Stimulated activated memory B cell treated with anti-CD40 and anti-IgM and Interleukin-4, amounts not matched to agents 10 μg/mL and 1 μg/mL and 100 μg/mL, for 72 hours (primary cell): Measurements from ENCODE around the gene MTA3.
A peak's percentile ranks its signal among the peaks of the same experiment; 100 is the strongest.
"Not testable (repeated sequence)": the region's sequence is repeated elsewhere in the genome, so short reads cannot be mapped to it uniquely, and the experiment has no call there.

Experiments used
- ATAC-seq: fragments of 150-1000 bp; cut with Tn5 transposase; 2 replicates; pipeline ENCODE4 v1.10.0; 2021
- H3K27ac Mint-ChIP-seq: one replicate; pipeline ENCODE4 v1.8.0; 2022; ENCODE audit warnings: mild to moderate bottlenecking, mixed read lengths
- H3K27me3 Mint-ChIP-seq: one replicate; pipeline ENCODE4 v1.8.0; 2022; ENCODE audit warnings: mixed read lengths
- H3K36me3 Mint-ChIP-seq: one replicate; pipeline ENCODE4 v1.8.0; 2022; ENCODE audit warnings: mixed read lengths
- H3K4me1 Mint-ChIP-seq: one replicate; pipeline ENCODE4 v1.8.0; 2022; ENCODE audit warnings: mixed read lengths
- H3K4me3 Mint-ChIP-seq: one replicate; pipeline ENCODE4 v1.8.0; 2022; ENCODE audit warnings: mild to moderate bottlenecking, moderate library complexity, mixed read lengths
- H3K9me3 Mint-ChIP-seq: one replicate; pipeline ENCODE4 v1.8.0; 2022; ENCODE audit warnings: mixed read lengths

The MTA3 gene

DNA sequence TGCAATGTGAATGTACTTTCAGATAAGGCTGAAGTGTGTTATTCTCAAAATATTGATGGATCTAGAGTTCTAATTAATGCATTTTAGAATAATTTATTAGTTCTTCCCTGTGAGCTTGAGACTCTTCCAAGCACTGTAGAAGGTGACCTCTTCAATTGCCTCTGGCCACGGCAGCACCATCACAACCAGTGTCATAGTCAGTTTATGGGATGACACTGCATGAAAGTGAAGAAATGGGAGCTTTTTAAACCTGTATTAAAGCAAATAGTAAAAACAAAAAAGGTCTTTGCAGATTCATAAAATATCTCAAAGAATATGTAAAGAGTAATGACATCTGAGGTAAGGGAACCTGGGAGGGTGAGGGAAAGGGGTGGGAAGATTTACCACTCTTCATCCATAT, 143.5 kb downstream of the MTA3 start:
- no peaks in the 10 kb centered on the region for H3K9me3 Mint-ChIP-seq
- no peak overlapping the region for H3K4me3 Mint-ChIP-seq
- H3K4me1 Mint-ChIP-seq, result no peaks in the 10 kb centered on the region
- no peak overlapping the region for H3K27ac Mint-ChIP-seq
- ATAC-seq, result no peak
- H3K36me3 Mint-ChIP-seq, result peaks cover 28% of the 10 kb centered on the region
- H3K27me3 Mint-ChIP-seq, result no peaks in the 10 kb centered on the region

DNA sequence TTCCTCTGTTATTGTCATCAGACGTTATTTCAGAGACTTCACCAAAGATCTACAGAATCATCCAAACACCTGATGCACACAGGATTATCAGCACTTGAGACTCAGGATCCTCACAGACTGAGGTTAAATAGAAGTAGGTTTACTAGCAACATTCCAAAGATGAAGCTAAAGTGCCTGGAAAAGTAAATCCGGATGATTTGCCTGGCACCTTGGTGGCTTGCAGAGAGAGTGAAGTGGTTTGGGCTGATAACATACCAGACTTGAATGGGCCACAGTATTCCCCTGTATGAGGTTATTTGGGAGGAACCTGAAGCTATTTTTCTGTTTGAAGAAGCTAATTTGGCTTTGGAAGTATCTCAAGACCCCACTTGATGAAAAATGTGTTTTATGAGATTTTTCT, 144.5 kb downstream of the MTA3 start:
- H3K27ac Mint-ChIP-seq, result no peak overlapping the region
- no peak for ATAC-seq
- H3K4me1 Mint-ChIP-seq, result no peaks in the 10 kb centered on the region
- H3K4me3 Mint-ChIP-seq, result no peak overlapping the region
- no peaks in the 10 kb centered on the region for H3K27me3 Mint-ChIP-seq
- no peaks in the 10 kb centered on the region for H3K9me3 Mint-ChIP-seq
- peaks cover 21% of the 10 kb centered on the region for H3K36me3 Mint-ChIP-seq

DNA sequence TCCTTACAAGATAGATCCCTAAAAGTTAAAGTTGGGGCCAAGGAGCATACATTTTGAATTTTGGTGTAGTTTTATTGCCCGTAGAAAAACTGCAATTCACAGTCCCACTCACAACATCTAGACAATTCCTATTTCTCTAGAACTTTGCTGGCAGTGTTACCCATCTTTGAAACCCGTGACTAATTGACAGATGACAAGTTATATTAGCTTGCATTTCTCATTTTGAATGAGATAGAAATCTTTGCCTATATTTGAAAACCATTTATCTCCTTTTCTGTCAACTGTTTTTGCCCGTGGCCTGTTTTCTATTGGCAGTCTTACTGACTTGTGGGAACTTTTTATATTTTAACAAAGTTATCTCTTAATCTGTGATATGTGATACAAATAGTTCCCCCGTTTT, 145.5 kb downstream of the MTA3 start:
- Mint-ChIP-seq H3K27me3 (no peaks in the 10 kb centered on the region), H3K4me3 (no peak overlapping the region), H3K36me3 (peaks cover 11% of the 10 kb centered on the region), H3K9me3 (no peaks in the 10 kb centered on the region), H3K4me1 (no peaks in the 10 kb centered on the region), H3K27ac (no peak overlapping the region)
- ATAC-seq, result no peak

DNA sequence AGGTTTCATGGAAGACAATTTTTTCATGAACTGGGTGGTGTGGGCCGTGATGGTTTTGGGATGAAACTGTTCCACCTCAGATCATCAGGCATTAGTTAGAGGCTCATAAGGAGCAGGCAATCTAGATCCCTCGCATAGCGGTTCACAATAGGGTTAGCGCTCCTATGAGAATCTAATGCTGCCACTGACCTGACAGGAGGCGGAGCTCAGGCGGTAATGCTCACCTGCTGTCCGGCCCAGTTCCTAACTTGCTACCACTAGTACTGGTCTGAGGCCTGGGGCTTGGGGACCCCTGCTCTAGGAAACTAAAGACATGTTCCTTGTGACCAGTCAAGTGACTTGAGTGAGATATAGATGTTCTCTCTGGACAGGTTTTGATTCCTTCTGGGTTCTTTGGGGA, 146.3 kb downstream of the MTA3 start:
- ATAC-seq, result no peak
- Mint-ChIP-seq H3K4me1 (no peaks in the 10 kb centered on the region), H3K27ac (no peak overlapping the region), H3K9me3 (no peaks in the 10 kb centered on the region), H3K36me3 (peaks cover 7% of the 10 kb centered on the region), H3K4me3 (no peak overlapping the region), H3K27me3 (no peaks in the 10 kb centered on the region)

DNA sequence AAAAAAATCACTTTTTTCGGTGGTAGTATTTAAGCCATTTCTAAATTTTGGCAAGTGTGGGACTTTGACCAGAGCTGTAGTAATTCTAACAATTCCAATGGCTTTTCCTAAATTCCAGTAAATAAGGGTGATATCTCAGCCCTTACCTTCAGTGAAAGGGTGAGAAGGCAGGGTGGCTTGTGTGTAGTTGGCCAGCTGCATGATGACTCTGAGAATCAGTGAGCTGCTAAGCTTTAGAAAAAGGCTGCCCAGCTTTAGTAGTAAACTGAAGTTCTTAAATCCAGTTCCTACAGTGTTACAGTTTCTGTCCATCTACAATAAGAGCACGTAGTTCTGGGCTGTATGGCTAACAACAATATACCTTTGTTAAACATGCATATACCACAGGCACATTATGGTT, 153.5 kb downstream of the MTA3 start:
- peaks cover 12% of the 10 kb centered on the region for H3K4me1 Mint-ChIP-seq
- H3K4me3 Mint-ChIP-seq, result no peak overlapping the region
- H3K27ac Mint-ChIP-seq, result peak overlapping the region; percentile 79
- no peaks in the 10 kb centered on the region for H3K27me3 Mint-ChIP-seq
- peak; percentile 4 for ATAC-seq
- no peaks in the 10 kb centered on the region for H3K9me3 Mint-ChIP-seq
- H3K36me3 Mint-ChIP-seq, result peaks cover 6% of the 10 kb centered on the region

DNA sequence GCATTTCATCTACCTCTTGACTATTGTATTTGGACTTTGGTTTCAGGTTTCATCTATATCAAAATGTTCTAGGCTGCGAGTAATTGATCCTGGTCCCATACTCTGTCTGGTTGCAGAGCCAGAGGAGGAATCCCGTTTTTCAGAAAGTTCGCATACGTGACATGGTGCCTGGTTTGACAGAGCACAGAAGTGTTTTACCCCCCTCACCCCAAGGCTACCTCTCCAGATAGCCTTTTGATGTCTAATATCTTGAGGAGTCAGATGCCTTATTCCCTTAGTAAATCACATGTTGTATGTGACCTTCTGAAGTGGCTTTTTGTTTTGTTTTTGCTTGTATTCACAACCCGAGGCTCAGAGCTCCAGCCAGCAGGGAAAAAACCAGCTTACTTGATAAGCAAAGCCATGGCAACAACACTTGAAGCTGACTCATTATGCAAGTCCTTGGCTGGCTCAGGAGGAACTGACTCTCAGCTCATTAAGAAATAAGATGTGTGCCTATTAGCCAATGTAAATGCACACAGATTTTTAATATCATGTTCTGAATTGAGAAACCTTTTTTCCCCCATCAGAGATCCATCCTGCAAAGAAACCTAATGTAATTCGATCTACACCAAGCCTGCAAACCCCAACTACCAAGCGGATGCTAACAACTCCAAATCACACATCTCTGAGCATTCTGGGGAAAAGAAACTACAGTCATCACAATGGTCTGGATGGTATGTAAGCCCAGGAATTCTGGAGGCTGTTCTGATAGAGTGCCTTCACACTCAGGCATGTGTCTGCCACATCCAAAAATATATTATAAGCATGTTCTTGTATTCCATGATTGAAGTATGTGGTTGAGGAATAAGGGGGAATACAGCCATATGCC, 154.1 kb downstream of the MTA3 start:
- Mint-ChIP-seq H3K36me3 (peaks cover 6% of the 10 kb centered on the region), H3K27me3 (no peaks in the 10 kb centered on the region), H3K4me3 (peak overlapping the region; percentile 27), H3K9me3 (no peaks in the 10 kb centered on the region), H3K4me1 (peaks cover 12% of the 10 kb centered on the region), H3K27ac (peak overlapping the region; percentile 79)
- peak; percentile 97 for ATAC-seq

DNA sequence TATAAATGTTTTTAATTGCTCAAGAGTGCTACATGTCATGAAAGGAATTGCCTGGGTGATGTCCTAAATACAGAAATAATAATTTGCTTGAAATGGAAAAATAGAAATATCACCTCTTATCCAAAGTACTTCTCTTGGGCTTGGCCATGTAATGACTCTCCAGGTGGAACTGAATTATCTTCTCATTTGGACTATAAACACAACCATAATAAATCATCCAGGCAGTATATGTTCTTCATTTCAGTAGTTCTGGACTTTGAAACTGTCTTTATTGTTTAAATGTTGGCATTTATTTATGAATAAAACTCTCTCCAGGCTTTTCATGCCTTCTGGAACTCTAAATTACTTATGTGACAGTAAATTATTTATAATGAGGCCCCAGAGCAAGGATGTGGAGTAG, 155.0 kb downstream of the MTA3 start:
- Mint-ChIP-seq H3K27me3 (no peaks in the 10 kb centered on the region), H3K4me3 (no peak overlapping the region), H3K9me3 (no peaks in the 10 kb centered on the region), H3K4me1 (peaks cover 12% of the 10 kb centered on the region), H3K36me3 (peaks cover 13% of the 10 kb centered on the region), H3K27ac (peak overlapping the region; percentile 79)
- ATAC-seq, result no peak

DNA sequence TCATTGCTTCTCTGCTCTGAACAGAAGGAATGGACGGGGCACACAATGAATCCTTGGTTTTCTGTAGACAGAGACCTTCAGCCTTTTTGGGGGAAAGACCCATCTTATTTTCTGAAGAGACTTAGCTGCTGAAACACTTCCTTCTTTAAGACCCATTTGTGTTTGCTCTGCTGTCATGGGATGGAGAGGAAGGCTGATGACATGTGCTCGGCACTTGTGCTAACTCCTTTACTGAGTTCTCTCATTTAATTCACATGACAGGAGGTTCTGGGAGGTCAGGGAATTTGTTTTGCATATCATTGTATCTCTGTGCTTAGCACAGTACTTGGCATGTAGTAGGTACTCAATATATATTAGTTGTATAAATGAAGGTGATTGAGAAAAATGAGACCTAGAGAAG, 156.5 kb downstream of the MTA3 start:
- Mint-ChIP-seq H3K9me3 (peaks cover 4% of the 10 kb centered on the region), H3K27me3 (no peaks in the 10 kb centered on the region), H3K4me1 (peaks cover 12% of the 10 kb centered on the region), H3K4me3 (no peak overlapping the region), H3K27ac (peak overlapping the region; percentile 48), H3K36me3 (peaks cover 25% of the 10 kb centered on the region)
- ATAC-seq, result no peak

DNA sequence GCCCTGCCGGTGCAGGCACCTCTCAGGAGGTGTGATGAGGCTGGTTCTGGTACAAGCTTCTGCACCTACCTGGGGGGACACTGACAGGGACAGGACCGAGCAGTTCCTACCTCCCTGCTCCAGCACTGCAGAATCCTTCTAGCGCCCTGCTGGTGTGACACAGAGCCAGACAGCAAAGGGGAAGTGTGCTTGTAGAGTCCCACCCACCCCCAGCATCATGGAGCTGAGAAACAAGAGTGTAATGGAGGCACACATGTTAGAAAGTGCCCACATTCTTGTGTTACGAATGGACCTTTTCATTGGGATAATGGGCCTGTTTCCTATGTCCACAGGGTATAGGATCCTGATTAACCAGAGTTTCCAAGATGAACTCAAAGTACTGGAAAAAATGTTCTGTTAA, 157.2 kb downstream of the MTA3 start:
- Mint-ChIP-seq H3K4me3 (no peak overlapping the region), H3K9me3 (peaks cover 5% of the 10 kb centered on the region), H3K27me3 (no peaks in the 10 kb centered on the region), H3K27ac (peak overlapping the region; percentile 48), H3K4me1 (peaks cover 12% of the 10 kb centered on the region), H3K36me3 (peaks cover 32% of the 10 kb centered on the region)
- ATAC-seq, result no peak

DNA sequence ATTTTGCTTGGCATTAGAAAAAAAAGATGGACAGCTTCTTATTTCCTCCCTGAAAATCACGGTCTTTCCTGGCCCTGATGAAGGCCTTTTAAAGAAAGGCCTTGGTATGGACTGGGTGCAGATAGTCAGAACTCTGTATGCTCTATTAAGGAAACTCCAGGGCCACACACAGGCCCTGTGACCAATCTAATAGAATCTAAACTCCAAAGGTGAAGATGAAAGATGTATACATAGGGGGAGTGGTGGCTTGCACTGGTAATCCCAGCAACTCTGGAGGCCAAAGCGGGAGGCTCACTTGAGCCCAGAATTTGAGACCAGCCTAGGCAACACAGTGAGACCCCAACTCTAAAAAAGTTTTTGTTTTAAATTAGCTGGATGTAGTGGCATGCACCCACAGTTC, 158.2 kb downstream of the MTA3 start:
- Mint-ChIP-seq H3K4me3 (no peak overlapping the region), H3K36me3 (peaks cover 43% of the 10 kb centered on the region), H3K9me3 (peaks cover 13% of the 10 kb centered on the region), H3K27me3 (no peaks in the 10 kb centered on the region), H3K4me1 (peaks cover 12% of the 10 kb centered on the region), H3K27ac (no peak overlapping the region)
- no peak for ATAC-seq

DNA sequence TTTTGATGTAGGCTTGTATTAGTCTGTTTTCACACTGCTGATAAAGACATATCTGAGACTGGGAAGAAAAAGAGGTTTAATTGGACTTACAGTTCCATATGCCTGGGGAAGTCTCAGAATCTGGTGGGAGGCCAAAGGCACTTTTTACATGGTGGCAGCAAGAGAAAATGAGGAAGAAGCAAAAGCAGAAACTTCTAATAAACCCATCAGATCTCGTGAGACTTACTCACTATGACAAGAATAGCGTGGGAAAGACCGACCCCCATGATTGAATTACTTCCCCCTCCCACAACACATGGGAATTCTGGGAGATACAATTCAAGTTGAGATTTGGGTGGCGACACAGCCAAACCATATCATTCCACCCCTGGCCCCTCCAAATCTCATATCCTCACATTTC, 162.9 kb downstream of the MTA3 start:
- not testable (repeated sequence) for ATAC-seq, H3K4me1 Mint-ChIP-seq, H3K27ac Mint-ChIP-seq, H3K4me3 Mint-ChIP-seq, H3K27me3 Mint-ChIP-seq
- Mint-ChIP-seq H3K9me3 (peaks cover 34% of the 10 kb centered on the region), H3K36me3 (peaks cover 83% of the 10 kb centered on the region)

DNA sequence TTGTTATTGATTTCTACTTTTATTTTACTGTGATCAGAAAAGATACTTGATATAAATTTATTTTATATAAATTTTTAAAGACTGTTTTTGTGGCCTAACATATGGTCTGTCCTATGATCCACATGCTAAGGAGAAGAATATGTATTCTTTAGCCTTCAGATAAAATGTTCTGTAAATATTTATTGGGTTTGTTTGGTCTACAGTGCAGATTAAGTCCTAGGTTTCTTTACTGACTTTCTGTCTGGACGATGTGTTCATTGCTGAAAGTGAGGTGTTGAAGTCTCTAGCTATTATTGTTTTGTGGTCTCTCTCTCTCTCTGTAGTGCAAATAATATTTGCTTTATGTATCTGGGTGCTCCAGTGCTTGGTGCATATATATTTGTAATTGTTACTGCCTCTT, 165.4 kb downstream of the MTA3 start:
- no peak overlapping the region for H3K4me3 Mint-ChIP-seq
- no peaks in the 10 kb centered on the region for H3K27me3 Mint-ChIP-seq
- H3K36me3 Mint-ChIP-seq, result peaks cover 97% of the 10 kb centered on the region
- peaks cover 40% of the 10 kb centered on the region for H3K9me3 Mint-ChIP-seq
- no peak overlapping the region for H3K27ac Mint-ChIP-seq
- H3K4me1 Mint-ChIP-seq, result no peaks in the 10 kb centered on the region
- no peak for ATAC-seq

DNA sequence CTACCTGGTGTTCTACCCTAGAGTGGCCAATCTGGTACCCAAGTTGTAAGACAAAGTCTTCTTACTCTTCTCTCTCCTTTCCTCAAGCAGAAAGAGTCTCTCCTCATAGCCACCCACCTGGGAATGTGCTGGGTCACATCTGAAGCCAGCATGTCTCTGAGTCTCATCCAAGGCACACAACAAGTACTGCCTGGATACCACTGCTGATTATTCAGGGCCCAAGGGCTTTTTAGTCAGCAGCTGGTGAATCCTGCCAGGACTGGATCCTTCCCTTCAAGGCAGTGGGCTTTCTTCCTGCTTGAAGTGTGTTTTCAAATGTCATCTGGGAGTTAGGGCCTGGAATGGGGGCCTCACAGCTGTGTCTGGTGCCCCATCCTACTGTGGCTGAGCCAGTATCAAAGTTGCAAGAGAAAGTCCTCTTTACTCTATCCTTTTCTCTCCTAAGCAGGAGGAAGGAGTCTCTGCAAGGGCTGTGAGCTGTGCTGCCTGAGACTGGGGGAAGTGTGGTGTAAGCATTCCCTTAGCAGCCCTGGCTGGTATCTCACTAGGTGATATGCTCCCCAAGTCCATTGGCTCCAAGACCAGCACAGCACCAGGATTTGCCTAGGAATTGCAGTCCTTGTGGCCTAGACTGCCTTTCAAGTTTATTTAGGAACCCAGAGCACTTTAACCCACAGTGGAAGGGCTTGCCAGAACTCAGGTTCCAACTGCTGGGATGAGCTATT, 168.3 kb downstream of the MTA3 start:
- Mint-ChIP-seq H3K4me1 (no peaks in the 10 kb centered on the region), H3K4me3 (no peak overlapping the region), H3K36me3 (peaks cover 84% of the 10 kb centered on the region), H3K27me3 (no peaks in the 10 kb centered on the region), H3K27ac (no peak overlapping the region), H3K9me3 (peaks cover 27% of the 10 kb centered on the region)
- ATAC-seq, result no peak

DNA sequence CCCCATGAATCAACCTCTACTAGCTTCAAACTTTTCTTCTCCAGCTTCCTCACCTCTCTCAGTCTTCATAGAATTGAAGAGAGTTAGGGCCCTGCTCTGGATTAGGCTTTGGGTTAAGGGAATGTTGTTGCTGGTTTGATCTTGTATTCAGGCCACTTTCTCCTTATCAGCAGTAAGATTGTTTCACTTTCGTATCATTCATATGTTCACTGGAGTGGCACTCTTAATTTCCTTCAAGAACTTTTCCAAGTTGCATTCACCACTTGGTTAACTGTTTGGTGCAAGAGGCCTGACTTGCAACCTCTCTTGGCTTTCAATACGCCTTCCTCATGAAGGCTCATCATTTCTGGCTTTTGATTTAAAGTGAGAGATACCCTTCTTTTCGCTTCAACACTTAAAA, 172.7 kb downstream of the MTA3 start:
- Mint-ChIP-seq H3K27ac (no peak overlapping the region), H3K27me3 (no peaks in the 10 kb centered on the region), H3K36me3 (peaks cover 45% of the 10 kb centered on the region), H3K9me3 (peaks cover 7% of the 10 kb centered on the region), H3K4me3 (no peak overlapping the region), H3K4me1 (peaks cover 5% of the 10 kb centered on the region)
- no peak for ATAC-seq

DNA sequence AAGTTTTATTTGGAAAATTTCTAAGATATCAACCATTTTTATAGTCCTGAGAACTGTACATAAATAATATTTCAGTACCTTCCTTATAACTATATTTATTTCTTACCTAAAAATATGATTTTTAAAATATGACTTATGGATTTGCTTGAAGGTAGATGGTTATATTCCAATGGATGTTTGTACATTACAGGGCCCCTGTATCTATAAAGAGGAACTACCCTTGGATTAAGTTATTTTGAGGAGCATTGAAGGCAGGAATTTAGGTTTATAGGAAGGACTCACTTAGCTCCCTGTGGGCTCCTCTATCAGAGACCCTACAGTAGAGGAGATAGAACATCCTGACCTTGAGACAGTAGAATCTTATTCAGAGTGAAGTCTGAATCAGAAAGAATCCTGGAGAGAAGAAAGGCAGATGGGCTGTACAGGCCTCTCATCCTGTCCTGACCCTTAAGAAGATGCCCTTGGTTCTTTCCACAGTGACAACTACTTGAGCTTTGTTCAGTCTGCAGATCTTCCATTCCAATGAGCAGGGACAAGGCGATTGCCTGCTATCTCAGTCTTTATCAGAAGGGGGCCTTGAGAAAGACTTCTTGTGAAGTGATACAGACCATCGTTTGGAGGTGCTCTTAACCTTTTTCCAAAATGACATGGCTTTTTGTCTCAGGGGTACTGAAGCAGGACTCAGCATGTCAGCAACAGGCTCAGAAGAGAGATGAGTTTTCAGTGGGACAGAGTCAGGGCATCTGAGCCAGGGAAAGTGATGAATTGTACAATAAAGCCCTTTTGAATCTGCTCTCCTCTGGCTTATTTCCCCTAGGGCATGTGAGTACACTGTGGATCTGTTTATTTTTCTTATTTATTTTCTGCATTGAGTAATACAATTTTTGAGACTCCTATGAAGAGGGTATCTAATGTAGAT, 174.6 kb downstream of the MTA3 start:
- peaks cover 5% of the 10 kb centered on the region for H3K4me1 Mint-ChIP-seq
- H3K27me3 Mint-ChIP-seq, result no peaks in the 10 kb centered on the region
- peaks cover 1% of the 10 kb centered on the region for H3K9me3 Mint-ChIP-seq
- no peak overlapping the region for H3K27ac Mint-ChIP-seq
- ATAC-seq, result peak; percentile 39
- peaks cover 26% of the 10 kb centered on the region for H3K36me3 Mint-ChIP-seq
- H3K4me3 Mint-ChIP-seq, result no peak overlapping the region
